H54 (cell line): ENCODE measurements around the gene CIAO3.
A peak's percentile ranks its signal among the peaks of the same experiment; 100 is the strongest.
"Not testable (repeated sequence)": the region's sequence is repeated elsewhere in the genome, so short reads cannot be mapped to it uniquely, and the experiment has no call there.

ENCODE experiments used
- DNase-seq: peaks from one replicate; pipeline ENCODE4 v3.0.0; 2011; ENCODE audit warnings: low spot score, mixed read lengths; ENCODE audit not compliant: insufficient read length
- FAIRE-seq: peaks from 3 replicates; lab custom pipeline; 2011; peaks lifted over from hg19 to GRCh38; lab: Jason Lieb, UNC
- POLR2A ChIP-seq: IDR thresholded peaks from 2 replicates; pipeline ENCODE4 v1.6.1; 2011; ENCODE audit warnings: low read depth, mild to moderate bottlenecking, low read length

The CIAO3 gene

GRCh38 chr16:760545-761343 lies 19.9 kb upstream of the CIAO3 start, which contains the start of gene MSLN:
Gene MSLN, plus strand, starts transcription at chr16:760734. Its CDS starts 1,947 bp downstream, at chr16:762681.
- DNase-seq: peak; percentile 72
- FAIRE-seq: no peak
- no peak for TF ChIP-seq POLR2A

- no peak for TF ChIP-seq POLR2A
- no peak for FAIRE-seq
- no peak for DNase-seq
Observed at GRCh38 chr16:760065-760464, 19.3 kb upstream of the CIAO3 start.

- FAIRE-seq (no peak), DNase-seq (no peak)
- TF ChIP-seq POLR2A: no peak
Observed at GRCh38 chr16:759110-759910, 18.5 kb upstream of the CIAO3 start.

- no peak for DNase-seq
- no peak for FAIRE-seq
- TF ChIP-seq POLR2A: no peak
Observed at GRCh38 chr16:756428-756827, 15.6 kb upstream of the CIAO3 start.

GRCh38 chr16:754656-755055 lies 13.9 kb upstream of the CIAO3 start:
- no peak for DNase-seq
- no peak for TF ChIP-seq POLR2A
- no peak for FAIRE-seq

- not testable (repeated sequence) for DNase-seq, FAIRE-seq
Observed at GRCh38 chr16:754121-754607, 13.4 kb upstream of the CIAO3 start.

- FAIRE-seq (no peak), DNase-seq (no peak)
Observed at GRCh38 chr16:752007-752312, 11.2 kb upstream of the CIAO3 start.

GRCh38 chr16:751152-752006 lies 10.6 kb upstream of the CIAO3 start:
- no peak for TF ChIP-seq POLR2A
- DNase-seq: no peak
- FAIRE-seq: no peak

More at GRCh38 chr16:752007-752312, 11.2 kb upstream of the CIAO3 start:
- TF ChIP-seq POLR2A: no peak

- DNase-seq (no peak), FAIRE-seq (no peak)
- no peak for TF ChIP-seq POLR2A
Observed at GRCh38 chr16:750485-750884, 9.7 kb upstream of the CIAO3 start.

GRCh38 chr16:749010-749409 lies 8.2 kb upstream of the CIAO3 start:
- no peak for TF ChIP-seq POLR2A
- DNase-seq (no peak), FAIRE-seq (no peak)

GRCh38 chr16:747978-748746 lies 7.4 kb upstream of the CIAO3 start:
- DNase-seq (no peak), FAIRE-seq (no peak)
- TF ChIP-seq POLR2A: no peak

GRCh38 chr16:746637-747036 lies 5.8 kb upstream of the CIAO3 start:
- FAIRE-seq: no peak
- no peak for TF ChIP-seq POLR2A

GRCh38 chr16:745739-746138 lies 4.9 kb upstream of the CIAO3 start:
- FAIRE-seq: no peak
- TF ChIP-seq POLR2A: no peak
- DNase-seq: no peak

More at GRCh38 chr16:746637-747036, 5.8 kb upstream of the CIAO3 start:
- DNase-seq: no peak
